ENCODE measurements around the gene TFAP2C.

TFAP2C gene

DNA sequence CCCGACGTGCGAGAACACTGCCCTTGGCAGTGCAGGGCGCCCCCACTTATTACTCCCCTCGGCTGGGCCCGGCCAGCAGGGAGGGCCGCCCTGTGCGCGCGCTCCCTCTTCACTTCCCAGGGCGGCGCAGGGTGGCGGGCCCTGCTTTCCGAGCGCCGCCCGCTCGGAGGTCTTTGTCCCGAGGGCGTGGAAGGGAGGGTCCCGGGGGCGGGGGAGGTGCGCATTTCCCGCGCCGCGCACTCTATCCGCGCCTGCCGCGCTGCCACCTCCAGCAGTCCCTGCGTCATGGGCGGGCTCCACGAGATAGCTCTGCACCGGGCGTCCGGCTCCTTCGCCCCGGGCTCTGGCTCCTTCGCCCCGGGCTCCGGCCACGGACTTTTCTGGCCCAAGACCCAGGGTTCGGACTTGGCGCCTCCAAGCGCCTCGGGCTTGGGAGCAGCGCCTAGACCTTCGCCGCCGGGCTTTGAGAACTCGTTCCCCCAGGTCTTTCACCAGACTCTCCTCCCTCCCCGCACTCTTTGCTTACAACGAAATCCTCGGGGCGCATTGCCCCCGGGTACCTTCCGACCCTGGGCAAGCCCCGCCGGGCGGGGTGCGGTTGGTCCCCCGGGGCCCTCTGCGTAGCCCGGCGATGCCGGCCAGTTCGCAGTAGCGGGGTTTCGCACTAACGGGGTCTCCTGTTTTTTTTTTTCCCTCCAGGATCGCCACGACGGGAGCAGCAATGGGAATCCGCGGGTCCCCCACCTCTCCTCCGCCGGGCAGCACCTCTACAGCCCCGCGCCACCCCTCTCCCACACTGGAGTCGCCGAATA is 1.6 kb downstream of the TFAP2C start:
- Histone ChIP-seq H3K27me3 (replicated peaks) (peaks cover 57% of the 10 kb centered on the region), H3K36me3 (replicated peaks) (no peaks in the 10 kb centered on the region), H3K4me3 (ENCODE audit: low read depth, low read length) (peak overlapping the region; percentile 56), H3K27ac (no peak overlapping the region)
- in situ Hi-C loops (cut with HindIII; ENCODE audit: low pct_ligation_motif_present, low sequenced_read_pairs), result no loop called here
- TF ChIP-seq, protein P1, sequence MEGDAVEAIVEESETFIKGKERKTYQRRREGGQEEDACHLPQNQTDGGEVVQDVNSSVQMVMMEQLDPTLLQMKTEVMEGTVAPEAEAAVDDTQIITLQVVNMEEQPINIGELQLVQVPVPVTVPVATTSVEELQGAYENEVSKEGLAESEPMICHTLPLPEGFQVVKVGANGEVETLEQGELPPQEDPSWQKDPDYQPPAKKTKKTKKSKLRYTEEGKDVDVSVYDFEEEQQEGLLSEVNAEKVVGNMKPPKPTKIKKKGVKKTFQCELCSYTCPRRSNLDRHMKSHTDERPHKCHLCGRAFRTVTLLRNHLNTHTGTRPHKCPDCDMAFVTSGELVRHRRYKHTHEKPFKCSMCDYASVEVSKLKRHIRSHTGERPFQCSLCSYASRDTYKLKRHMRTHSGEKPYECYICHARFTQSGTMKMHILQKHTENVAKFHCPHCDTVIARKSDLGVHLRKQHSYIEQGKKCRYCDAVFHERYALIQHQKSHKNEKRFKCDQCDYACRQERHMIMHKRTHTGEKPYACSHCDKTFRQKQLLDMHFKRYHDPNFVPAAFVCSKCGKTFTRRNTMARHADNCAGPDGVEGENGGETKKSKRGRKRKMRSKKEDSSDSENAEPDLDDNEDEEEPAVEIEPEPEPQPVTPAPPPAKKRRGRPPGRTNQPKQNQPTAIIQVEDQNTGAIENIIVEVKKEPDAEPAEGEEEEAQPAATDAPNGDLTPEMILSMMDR (IDR thresholded peaks at IDR 0.05; ENCODE audit: low read depth, low read length, missing control alignments), result no peak
- no peak for DNase-seq

DNA sequence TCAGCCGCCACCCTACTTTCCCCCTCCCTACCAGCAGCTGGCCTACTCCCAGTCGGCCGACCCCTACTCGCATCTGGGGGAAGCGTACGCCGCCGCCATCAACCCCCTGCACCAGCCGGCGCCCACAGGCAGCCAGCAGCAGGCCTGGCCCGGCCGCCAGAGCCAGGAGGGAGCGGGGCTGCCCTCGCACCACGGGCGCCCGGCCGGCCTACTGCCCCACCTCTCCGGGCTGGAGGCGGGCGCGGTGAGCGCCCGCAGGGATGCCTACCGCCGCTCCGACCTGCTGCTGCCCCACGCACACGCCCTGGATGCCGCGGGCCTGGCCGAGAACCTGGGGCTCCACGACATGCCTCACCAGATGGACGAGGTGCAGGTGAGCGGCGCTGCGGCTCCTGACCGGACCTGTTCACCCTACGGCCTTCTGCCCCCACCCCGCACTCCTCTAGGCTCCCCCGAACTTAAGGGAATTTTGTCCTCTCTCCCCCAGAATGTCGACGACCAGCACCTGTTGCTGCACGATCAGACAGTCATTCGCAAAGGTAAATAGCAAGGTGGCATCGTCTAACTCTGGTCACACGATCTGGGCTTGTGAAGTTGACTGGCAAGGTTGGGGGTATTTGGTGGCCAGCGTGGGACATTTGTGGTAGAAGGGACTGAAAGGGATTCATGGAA is 2.3 kb downstream of the TFAP2C start:
- Histone ChIP-seq H3K27me3 (replicated peaks) (peaks cover 49% of the 10 kb centered on the region), H3K4me3 (ENCODE audit: low read depth, low read length) (peak overlapping the region; percentile 56), H3K27ac (no peak overlapping the region), H3K36me3 (replicated peaks) (no peaks in the 10 kb centered on the region)
- TF ChIP-seq, protein P1 (IDR thresholded peaks at IDR 0.05; ENCODE audit: low read depth, low read length, missing control alignments), result no peak
- no peak for DNase-seq
- in situ Hi-C loops (cut with HindIII; ENCODE audit: low pct_ligation_motif_present, low sequenced_read_pairs), result no loop called here

DNA sequence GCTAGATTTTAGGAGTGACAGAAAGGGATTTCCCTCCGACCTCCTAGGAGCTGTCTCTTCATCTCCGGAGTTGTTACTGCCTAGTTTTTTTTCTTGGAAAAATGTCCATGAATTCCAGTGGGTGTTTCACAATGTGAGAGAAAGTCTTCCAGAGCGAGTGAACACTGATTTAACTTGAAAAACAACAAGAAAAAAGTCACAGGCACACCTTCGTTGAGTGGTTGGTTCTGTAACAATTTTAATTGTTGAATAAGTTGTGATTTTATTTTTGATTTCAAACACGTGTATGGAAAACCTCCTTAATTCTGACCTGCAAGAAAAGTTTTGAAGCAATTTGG is 2.9 kb downstream of the TFAP2C start:
- TF ChIP-seq, protein P1 (IDR thresholded peaks at IDR 0.05; ENCODE audit: low read depth, low read length, missing control alignments), result no peak
- DNase-seq, result no peak
- Histone ChIP-seq H3K4me3 (ENCODE audit: low read depth, low read length) (no peak overlapping the region), H3K36me3 (replicated peaks) (no peaks in the 10 kb centered on the region), H3K27ac (no peak overlapping the region), H3K27me3 (replicated peaks) (peaks cover 44% of the 10 kb centered on the region)
- in situ Hi-C loops (cut with HindIII; ENCODE audit: low pct_ligation_motif_present, low sequenced_read_pairs), result no loop called here

DNA sequence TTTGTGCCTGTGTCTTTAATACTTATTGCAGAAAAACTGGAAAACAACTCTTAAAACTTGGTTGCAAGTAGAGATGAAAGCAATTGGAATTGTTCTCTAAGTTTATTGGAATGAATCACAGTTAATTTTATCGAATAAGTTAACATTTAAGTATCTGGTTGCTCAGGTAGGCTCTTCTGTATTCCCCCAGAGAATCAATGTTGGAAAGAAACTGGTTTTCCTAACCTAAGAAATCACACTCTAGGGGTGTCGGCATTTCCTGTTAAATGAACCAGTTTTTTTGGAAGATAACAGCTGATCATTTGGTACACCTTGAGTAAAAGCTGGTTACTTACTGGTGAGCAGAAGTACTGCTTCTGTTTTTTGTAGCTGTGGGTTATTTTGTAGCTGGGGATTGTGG is 5.2 kb downstream of the TFAP2C start:
- DNase-seq, result no peak
- peaks cover 22% of the 10 kb centered on the region for H3K27me3 ChIP-seq (replicated peaks)
- no peak overlapping the region for H3K27ac ChIP-seq

GRCh38 chr20:56634735-56635385 is 5.8 kb downstream of the TFAP2C start:
- H3K4me3 ChIP-seq (ENCODE audit: low read depth, low read length), result no peak overlapping the region
- in situ Hi-C loops (cut with HindIII; ENCODE audit: low pct_ligation_motif_present, low sequenced_read_pairs), result no loop called here
- H3K36me3 ChIP-seq (replicated peaks), result no peaks in the 10 kb centered on the region
- H3K27ac ChIP-seq, result no peak overlapping the region
- DNase-seq, result no peak
- peaks cover 16% of the 10 kb centered on the region for H3K27me3 ChIP-seq (replicated peaks)
- TF ChIP-seq, protein P1 (IDR thresholded peaks at IDR 0.05; ENCODE audit: low read depth, low read length, missing control alignments), result no peak

More for the DNA sequence above, 5.2 kb downstream of the TFAP2C start:
- Histone ChIP-seq H3K4me3 (ENCODE audit: low read depth, low read length) (no peak overlapping the region), H3K36me3 (replicated peaks) (no peaks in the 10 kb centered on the region)
- in situ Hi-C loops (cut with HindIII; ENCODE audit: low pct_ligation_motif_present, low sequenced_read_pairs), result no loop called here
- TF ChIP-seq, protein P1 (IDR thresholded peaks at IDR 0.05; ENCODE audit: low read depth, low read length, missing control alignments), result no peak
